ENCODE data around the gene GCNT2.
"Not testable (repeated sequence)": the region's sequence is repeated elsewhere in the genome, so short reads cannot be mapped to it uniquely, and the experiment has no call there.

Gene GCNT2

GRCh38 chr6:10514049-10514780, 6.9 kb upstream of the GCNT2 start:
- no peak for DNase-seq

GRCh38 chr6:10516953-10517352, 4.2 kb upstream of the GCNT2 start:
- DNase-seq, result no peak

- DNase-seq, result no peak
These were observed 2.4 kb upstream of the GCNT2 start for GRCh38 chr6:10518557-10519407.

- not testable (repeated sequence) for DNase-seq
These were observed 1.8 kb upstream of the GCNT2 start for GRCh38 chr6:10519408-10519697.

- no peak for DNase-seq
These were observed 683 bp upstream of the GCNT2 start for GRCh38 chr6:10520468-10520867.

GRCh38 chr6:10522929-10523573, 1.9 kb downstream of the GCNT2 start:
- DNase-seq, result no peak

- no peak for DNase-seq
These were observed 5.0 kb downstream of the GCNT2 start for GRCh38 chr6:10526156-10526555.

GRCh38 chr6:10528158-10528981, 7.2 kb downstream of the GCNT2 start:
- DNase-seq, result no peak

GRCh38 chr6:10529231-10529801, 8.2 kb downstream of the GCNT2 start:
- DNase-seq, result no peak

- not testable (repeated sequence) for DNase-seq
These were observed 8.8 kb downstream of the GCNT2 start for GRCh38 chr6:10529828-10530374.

GRCh38 chr6:10531503-10531902, 10.4 kb downstream of the GCNT2 start:
- DNase-seq, result no peak

- DNase-seq, result no peak
These were observed 10.8 kb downstream of the GCNT2 start for GRCh38 chr6:10531942-10532341.

- DNase-seq, result no peak
These were observed 11.2 kb downstream of the GCNT2 start for GRCh38 chr6:10532392-10532791.

GRCh38 chr6:10534419-10534762, 13.2 kb downstream of the GCNT2 start:
- DNase-seq, result no peak

GRCh38 chr6:10535193-10535592, 14.0 kb downstream of the GCNT2 start:
- no peak for DNase-seq

GRCh38 chr6:10537726-10538125, 16.6 kb downstream of the GCNT2 start:
- DNase-seq, result no peak

- DNase-seq, result no peak
These were observed 19.1 kb downstream of the GCNT2 start for GRCh38 chr6:10540073-10540746.

GRCh38 chr6:10541591-10541990, 20.4 kb downstream of the GCNT2 start:
- DNase-seq, result no peak

- no peak for DNase-seq
These were observed 21.1 kb downstream of the GCNT2 start for GRCh38 chr6:10542213-10542612.

- no peak for DNase-seq
These were observed 22.3 kb downstream of the GCNT2 start for GRCh38 chr6:10543488-10543887.

GRCh38 chr6:10545482-10545881, 24.3 kb downstream of the GCNT2 start:
- DNase-seq, result no peak

GRCh38 chr6:10547809-10548208, 26.7 kb downstream of the GCNT2 start:
- DNase-seq, result no peak
